ENCODE data around the gene GZMM. TPM values are rescaled to one million over a fixed set of nuclear protein-coding genes. Genes with fewer than 3 reads are reported as not detected.

Gene GZMM
- total RNA-seq, 1 donor from 2014 or later = not detected

- intact Hi-C loops (cut with micrococcal nuclease) = no loop called here
- Histone ChIP-seq H3K36me3 (peaks cover 31% of the 10 kb centered on the region), H3K9me3 (replicated peaks) (no peaks in the 10 kb centered on the region), H3K27me3 (ENCODE audit: low read depth) (peaks cover 45% of the 10 kb centered on the region), H3K27ac (replicated peaks) (no peak overlapping the region), H3K4me1 (peaks cover 63% of the 10 kb centered on the region), H3K4me3 (no peak overlapping the region)
- no peak for TF ChIP-seq CTCF (IDR thresholded peaks at IDR 0.05; ENCODE audit: borderline replicate concordance)
- DNase-seq = no peak
Measured at GRCh38 chr19:585551-586110, 41.8 kb downstream of the GZMM start.

GRCh38 chr19:588093-588740 is 44.4 kb downstream of the GZMM start:
- Histone ChIP-seq H3K36me3 (peaks cover 5% of the 10 kb centered on the region), H3K4me3 (peak overlapping the region; percentile 56), H3K4me1 (peaks cover 49% of the 10 kb centered on the region), H3K27ac (replicated peaks) (peak overlapping the region; percentile 64), H3K9me3 (replicated peaks) (no peaks in the 10 kb centered on the region), H3K27me3 (ENCODE audit: low read depth) (peaks cover 70% of the 10 kb centered on the region)
- intact Hi-C loops (cut with micrococcal nuclease) = no loop called here
- TF ChIP-seq CTCF (IDR thresholded peaks at IDR 0.05; ENCODE audit: borderline replicate concordance) = peak; percentile 66
- peak; percentile 79 for DNase-seq

- DNase-seq = no peak
- intact Hi-C loops (cut with micrococcal nuclease) = no loop called here
- no peaks in the 10 kb centered on the region for H3K36me3 ChIP-seq
- H3K4me1 ChIP-seq = peaks cover 41% of the 10 kb centered on the region
- peak overlapping the region; percentile 56 for H3K4me3 ChIP-seq
- H3K27ac ChIP-seq (replicated peaks) = peak overlapping the region; percentile 64
- H3K9me3 ChIP-seq (replicated peaks) = no peaks in the 10 kb centered on the region
- H3K27me3 ChIP-seq (ENCODE audit: low read depth) = peaks cover 72% of the 10 kb centered on the region
- no peak for TF ChIP-seq CTCF (IDR thresholded peaks at IDR 0.05; ENCODE audit: borderline replicate concordance)
Measured at GRCh38 chr19:588741-589692, 45.2 kb downstream of the GZMM start.

GRCh38 chr19:589693-590395 is 46.0 kb downstream of the GZMM start, which contains the start of gene HCN2:
HCN2 (plus strand) TSS chr19:589881; CDS start chr19:589946, 65 bp downstream.
- no peaks in the 10 kb centered on the region for H3K9me3 ChIP-seq (replicated peaks)
- H3K27ac ChIP-seq (replicated peaks) = peak within 1 kb of the TSS; percentile 64
- H3K4me3 ChIP-seq = peak within 1 kb of the TSS; percentile 60
- no peaks in the 10 kb centered on the region for H3K36me3 ChIP-seq
- intact Hi-C loops (cut with micrococcal nuclease) = no loop called here
- TF ChIP-seq CTCF (IDR thresholded peaks at IDR 0.05; ENCODE audit: borderline replicate concordance) = no peak
- H3K27me3 ChIP-seq (ENCODE audit: low read depth) = peaks cover 72% of the 10 kb centered on the region
- DNase-seq = no peak
- H3K4me1 ChIP-seq = peaks cover 36% of the 10 kb centered on the region

GRCh38 chr19:590396-590745 is 46.5 kb downstream of the GZMM start:
- TF ChIP-seq CTCF (IDR thresholded peaks at IDR 0.05; ENCODE audit: borderline replicate concordance) = no peak
- Histone ChIP-seq H3K4me3 (peak overlapping the region; percentile 60), H3K36me3 (no peaks in the 10 kb centered on the region), H3K4me1 (peaks cover 36% of the 10 kb centered on the region), H3K27ac (replicated peaks) (no peak overlapping the region), H3K9me3 (replicated peaks) (no peaks in the 10 kb centered on the region), H3K27me3 (ENCODE audit: low read depth) (peaks cover 72% of the 10 kb centered on the region)
- no peak for DNase-seq
- intact Hi-C loops (cut with micrococcal nuclease) = no loop called here
